SU-DHL-6 (cell line): ENCODE measurements around the gene LRRC10.

Experiments used
- H2AFZ ChIP-seq: fragments of 200-600 bp; sonication (generic); 2 replicates; pipeline ENCODE4 v1.6.1; 2014; ENCODE audit warnings: low read depth, mild to moderate bottlenecking, moderate library complexity, mixed read lengths, antibody characterized with exemption, low read length; ENCODE audit not compliant: severe bottlenecking
- H3F3A ChIP-seq: fragments of 200-600 bp; shearing (Covaris generic); 2 replicates; pipeline ENCODE4 v1.6.0; 2016; ENCODE audit warnings: antibody characterized with exemption, mild to moderate bottlenecking; ENCODE audit not compliant: insufficient read depth
- H3K27ac ChIP-seq: fragments of 200-600 bp; sonication (generic); 2 replicates; pipeline ENCODE4 v1.5.1; 2016; ENCODE audit warnings: low read depth, mild to moderate bottlenecking, low read length, moderate library complexity, mixed read lengths
- H3K27me3 ChIP-seq: fragments of 200-600 bp; sonication (generic), shearing (Covaris generic); 2 replicates; pipeline ENCODE4 v1.6.0; 2014; ENCODE audit warnings: mild to moderate bottlenecking, low read length
- H3K36me3 ChIP-seq: fragments of 200-600 bp; sonication (generic); 2 replicates; pipeline ENCODE4 v1.6.1; 2014; ENCODE audit warnings: mild to moderate bottlenecking, low read length, mixed read lengths
- H3K4me2 ChIP-seq: fragments of 300-600, 200-600 bp; shearing (Covaris generic), sonication (generic); 2 replicates; pipeline ENCODE4 v1.6.0; 2014; ENCODE audit warnings: low read length, low read depth, mild to moderate bottlenecking; ENCODE audit not compliant: poor library complexity, severe bottlenecking
- H3K4me3 ChIP-seq: fragments of 200-600 bp; sonication (generic); 2 replicates; pipeline ENCODE4 v1.5.1; 2014; ENCODE audit warnings: antibody characterized with exemption, low read length, mild to moderate bottlenecking, mixed read lengths; ENCODE audit not compliant: insufficient read depth, poor library complexity, severe bottlenecking
- H3K79me2 ChIP-seq: fragments of 200-600 bp; sonication (generic); 2 replicates; pipeline ENCODE4 v1.6.1; 2014; ENCODE audit warnings: mild to moderate bottlenecking, low read length, moderate library complexity; ENCODE audit not compliant: insufficient read depth
- H3K9ac ChIP-seq: fragments of 200-600 bp; sonication (generic); 2 replicates; pipeline ENCODE4 v1.7.0; 2014; ENCODE audit warnings: mild to moderate bottlenecking, low read length
- H3K9me2 ChIP-seq: fragments of 200-600 bp; sonication (generic); replicated peaks from 2 replicates; pipeline ENCODE4 v1.6.1; 2014; ENCODE audit warnings: low read length; ENCODE audit not compliant: insufficient read depth
- H3K9me3 ChIP-seq: fragments of 200-600 bp; sonication (generic); 2 replicates; pipeline ENCODE4 v1.6.1; 2014; ENCODE audit warnings: low read length, mixed read lengths; ENCODE audit not compliant: insufficient read depth
- H4K20me1 ChIP-seq: fragments of 200-600 bp; sonication (generic); 2 replicates; pipeline ENCODE4 v1.6.1; 2014; ENCODE audit warnings: low read depth, mild to moderate bottlenecking, antibody characterized with exemption, low read length, moderate library complexity, mixed read lengths
- CTCF ChIP-seq: fragments of 200-600 bp; sonication (generic); IDR thresholded peaks from one replicate; pipeline ENCODE4 v1.5.1; 2017; ENCODE audit warnings: antibody characterized with exemption, mild to moderate bottlenecking, low read length, moderate library complexity; ENCODE audit not compliant: insufficient read depth, poor library complexity, severe bottlenecking
- EZH2phosphoT487 ChIP-seq: fragments of 200-600 bp; sonication (generic), shearing (Covaris generic); conservative IDR thresholded peaks from 2 replicates; pipeline ENCODE4 v1.6.1; 2018; ENCODE audit warnings: mild to moderate bottlenecking, antibody characterized with exemption, low read length, moderate library complexity, mixed read lengths

LRRC10 gene

GRCh38 chr12:69651922-69652321 lies 41.2 kb upstream of the LRRC10 start:
- Histone ChIP-seq H3K9ac (no peak overlapping the region), H3K9me3 (no peaks in the 10 kb centered on the region), H2AFZ (no peak overlapping the region), H3K4me2 (no peak overlapping the region), H3K4me3 (no peak overlapping the region), H3K9me2 (no peaks in the 10 kb centered on the region), H3K79me2 (no peaks in the 10 kb centered on the region), H3K27ac (no peak overlapping the region), H4K20me1 (no peaks in the 10 kb centered on the region), H3K36me3 (no peaks in the 10 kb centered on the region), H3F3A (no peaks in the 10 kb centered on the region), H3K27me3 (no peaks in the 10 kb centered on the region)
- TF ChIP-seq EZH2phosphoT487, result no peak
- no peak for TF ChIP-seq CTCF

GRCh38 chr12:69649529-69649928 lies 38.8 kb upstream of the LRRC10 start:
- TF ChIP-seq CTCF (no peak), EZH2phosphoT487 (no peak)
- H3K4me3 ChIP-seq, result no peak overlapping the region
- H3K9ac ChIP-seq, result no peak overlapping the region
- no peaks in the 10 kb centered on the region for H3K27me3 ChIP-seq
- no peaks in the 10 kb centered on the region for H3K9me2 ChIP-seq
- no peak overlapping the region for H3K27ac ChIP-seq
- no peak overlapping the region for H2AFZ ChIP-seq
- no peak overlapping the region for H3K4me2 ChIP-seq
- no peaks in the 10 kb centered on the region for H3K9me3 ChIP-seq
- H3F3A ChIP-seq, result no peaks in the 10 kb centered on the region
- H3K79me2 ChIP-seq, result no peaks in the 10 kb centered on the region
- H4K20me1 ChIP-seq, result no peaks in the 10 kb centered on the region
- no peaks in the 10 kb centered on the region for H3K36me3 ChIP-seq

GRCh38 chr12:69648476-69648875 lies 37.8 kb upstream of the LRRC10 start:
- TF ChIP-seq EZH2phosphoT487, result no peak
- TF ChIP-seq CTCF, result no peak
- no peak overlapping the region for H3K4me2 ChIP-seq

GRCh38 chr12:69647178-69647577 lies 36.5 kb upstream of the LRRC10 start:
- TF ChIP-seq CTCF (no peak), EZH2phosphoT487 (no peak)
- no peak overlapping the region for H3K4me3 ChIP-seq

More at GRCh38 chr12:69648476-69648875, 37.8 kb upstream of the LRRC10 start:
- no peaks in the 10 kb centered on the region for H3K9me2 ChIP-seq
- no peaks in the 10 kb centered on the region for H3K27me3 ChIP-seq
- no peak overlapping the region for H3K9ac ChIP-seq
- no peak overlapping the region for H2AFZ ChIP-seq
- H4K20me1 ChIP-seq, result no peaks in the 10 kb centered on the region
- no peak overlapping the region for H3K27ac ChIP-seq
- no peaks in the 10 kb centered on the region for H3K79me2 ChIP-seq
- H3K36me3 ChIP-seq, result no peaks in the 10 kb centered on the region
- H3K4me3 ChIP-seq, result no peak overlapping the region
- H3F3A ChIP-seq, result no peaks in the 10 kb centered on the region
- no peaks in the 10 kb centered on the region for H3K9me3 ChIP-seq

More at GRCh38 chr12:69647178-69647577, 36.5 kb upstream of the LRRC10 start:
- H3K9me2 ChIP-seq, result no peaks in the 10 kb centered on the region
- no peaks in the 10 kb centered on the region for H3K36me3 ChIP-seq
- no peak overlapping the region for H3K27ac ChIP-seq
- H3F3A ChIP-seq, result no peaks in the 10 kb centered on the region
- H3K4me2 ChIP-seq, result no peak overlapping the region
- H3K9ac ChIP-seq, result no peak overlapping the region
- H2AFZ ChIP-seq, result no peak overlapping the region
- no peaks in the 10 kb centered on the region for H3K27me3 ChIP-seq
- no peaks in the 10 kb centered on the region for H4K20me1 ChIP-seq
- H3K79me2 ChIP-seq, result no peaks in the 10 kb centered on the region
- no peaks in the 10 kb centered on the region for H3K9me3 ChIP-seq
